ENCODE data around the gene ALLC. TPM values are rescaled to one million over a fixed set of nuclear protein-coding genes. Genes with fewer than 3 reads are reported as not detected.

Gene ALLC
- total and polyA plus RNA-seq, 2 donors (not counting 1 experiment from before 2014, with no cell fraction given) = not detected

DNA sequence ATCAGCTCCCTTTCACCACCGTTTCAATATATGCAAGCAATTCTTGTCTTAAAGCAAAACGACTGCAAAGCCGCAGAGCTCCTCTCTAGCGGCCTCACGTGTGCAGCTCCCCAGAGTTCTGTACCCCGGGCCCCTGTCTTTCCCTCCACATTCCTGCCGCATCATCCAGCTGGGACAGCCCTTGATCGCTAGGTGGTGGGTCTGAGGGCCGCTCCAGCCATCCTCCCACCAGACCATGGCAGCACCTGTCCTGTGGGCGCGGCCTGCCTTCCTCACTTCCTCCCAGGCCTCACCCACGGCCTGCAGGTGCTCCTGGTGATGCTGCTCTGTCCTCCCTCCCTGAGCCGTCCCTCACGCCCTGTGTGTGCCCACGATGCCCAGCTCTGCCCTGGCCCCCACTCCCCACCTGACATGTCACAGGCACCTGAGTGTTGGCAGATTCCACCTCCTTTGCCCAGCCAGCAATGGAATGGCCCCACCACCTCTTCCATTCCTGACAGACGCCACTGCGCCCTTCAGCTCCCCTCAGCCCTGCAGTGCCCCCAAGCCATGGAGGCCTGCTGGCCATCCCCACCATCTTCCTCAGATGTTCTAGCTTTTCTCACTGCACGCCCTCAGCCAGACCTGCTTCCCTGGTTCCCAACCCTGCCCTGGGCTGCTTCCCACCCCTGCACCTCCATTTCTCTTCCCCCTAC is 15.3 kb upstream of the ALLC start:
- CTCF ChIA-PET = no interaction called here
- no peak overlapping the region for H3K4me3 Mint-ChIP-seq

More for the DNA sequence above, 15.3 kb upstream of the ALLC start:
- Histone ChIP-seq H3K4me2 (replicated peaks; ENCODE audit: low read depth, low read length, poor library complexity, severe bottlenecking) (no peak overlapping the region), H3K36me3 (replicated peaks in 1 of 2; ENCODE audit: control extremely low read depth in 1 of 2, control insufficient read depth in 1 of 2, extremely low read depth in 1 of 2, insufficient read depth in 2 of 2, low read length in 1 of 2) (no peaks in the 10 kb centered on the region), H3K4me3 (ENCODE audit: control extremely low read depth in 1 of 5, extremely low read depth in 1 of 5, insufficient read depth in 1 of 5, low read depth in 2 of 5, low read length in 4 of 5) (no peak overlapping the region), H3K9me3 (ENCODE audit: control extremely low read depth in 1 of 3, control insufficient read depth in 2 of 3, insufficient read depth in 1 of 3, low read length in 2 of 3) (no peaks in the 10 kb centered on the region), H3K27me3 (replicated peaks in 1 of 4; ENCODE audit: control extremely low read depth in 1 of 4, control insufficient read depth in 3 of 4, insufficient read depth in 4 of 4, low read length in 3 of 4) (no peaks in the 10 kb centered on the region), H4K20me1 (ENCODE audit: control insufficient read depth, insufficient read depth, low read length, poor library complexity, severe bottlenecking) (no peaks in the 10 kb centered on the region), H2AFZ (ENCODE audit: insufficient read depth, low read depth, low read length, poor library complexity, severe bottlenecking) (no peak overlapping the region), H3K9ac (ENCODE audit: low read length) (no peak overlapping the region), H3K79me2 (ENCODE audit: control insufficient read depth, insufficient read depth, low read length) (no peaks in the 10 kb centered on the region), H3K4me1 (ENCODE audit: control insufficient read depth in 2 of 2, insufficient read depth in 2 of 2, low read length in 2 of 2) (no peaks in the 10 kb centered on the region), H3K27ac (ENCODE audit: low read length in 2 of 2) (no peak overlapping the region)
- ATAC-seq (ENCODE audit: low read depth) (no peak), DNase-seq (no peak)
- Mint-ChIP-seq H3K27ac (no peak overlapping the region), H3K27me3 (no peaks in the 10 kb centered on the region), H3K4me1 (no peaks in the 10 kb centered on the region), H3K9me3 (ENCODE audit: insufficient read depth) (no peaks in the 10 kb centered on the region)
- WGBS (ENCODE audit: insufficient coverage) = 81% methylated on average over 15 of the region's 18 CpGs
- intact Hi-C loops (cut with micrococcal nuclease) = no loop called here
- TF ChIP-seq, protein P1, sequence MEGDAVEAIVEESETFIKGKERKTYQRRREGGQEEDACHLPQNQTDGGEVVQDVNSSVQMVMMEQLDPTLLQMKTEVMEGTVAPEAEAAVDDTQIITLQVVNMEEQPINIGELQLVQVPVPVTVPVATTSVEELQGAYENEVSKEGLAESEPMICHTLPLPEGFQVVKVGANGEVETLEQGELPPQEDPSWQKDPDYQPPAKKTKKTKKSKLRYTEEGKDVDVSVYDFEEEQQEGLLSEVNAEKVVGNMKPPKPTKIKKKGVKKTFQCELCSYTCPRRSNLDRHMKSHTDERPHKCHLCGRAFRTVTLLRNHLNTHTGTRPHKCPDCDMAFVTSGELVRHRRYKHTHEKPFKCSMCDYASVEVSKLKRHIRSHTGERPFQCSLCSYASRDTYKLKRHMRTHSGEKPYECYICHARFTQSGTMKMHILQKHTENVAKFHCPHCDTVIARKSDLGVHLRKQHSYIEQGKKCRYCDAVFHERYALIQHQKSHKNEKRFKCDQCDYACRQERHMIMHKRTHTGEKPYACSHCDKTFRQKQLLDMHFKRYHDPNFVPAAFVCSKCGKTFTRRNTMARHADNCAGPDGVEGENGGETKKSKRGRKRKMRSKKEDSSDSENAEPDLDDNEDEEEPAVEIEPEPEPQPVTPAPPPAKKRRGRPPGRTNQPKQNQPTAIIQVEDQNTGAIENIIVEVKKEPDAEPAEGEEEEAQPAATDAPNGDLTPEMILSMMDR (IDR thresholded peaks at IDR 0.05) = no peak
- no peak for TF ChIP-seq EZH2 (IDR thresholded peaks at IDR 0.05; ENCODE audit: borderline replicate concordance, insufficient read depth, low read depth, low read length, poor library complexity, severe bottlenecking)
- POLR2A ChIA-PET = no interaction called here
